Measurements from ENCODE around the gene XYLT2. TPM values are rescaled to one million over a fixed set of nuclear protein-coding genes. Genes with fewer than 3 reads are reported as not detected.

XYLT2 gene
- total and polyA plus RNA-seq, 2 of the 13 experiments (the other 11 are each of a cell fraction or from before 2014, with no cell fraction given): 17.0 to 22.1 TPM

DNA sequence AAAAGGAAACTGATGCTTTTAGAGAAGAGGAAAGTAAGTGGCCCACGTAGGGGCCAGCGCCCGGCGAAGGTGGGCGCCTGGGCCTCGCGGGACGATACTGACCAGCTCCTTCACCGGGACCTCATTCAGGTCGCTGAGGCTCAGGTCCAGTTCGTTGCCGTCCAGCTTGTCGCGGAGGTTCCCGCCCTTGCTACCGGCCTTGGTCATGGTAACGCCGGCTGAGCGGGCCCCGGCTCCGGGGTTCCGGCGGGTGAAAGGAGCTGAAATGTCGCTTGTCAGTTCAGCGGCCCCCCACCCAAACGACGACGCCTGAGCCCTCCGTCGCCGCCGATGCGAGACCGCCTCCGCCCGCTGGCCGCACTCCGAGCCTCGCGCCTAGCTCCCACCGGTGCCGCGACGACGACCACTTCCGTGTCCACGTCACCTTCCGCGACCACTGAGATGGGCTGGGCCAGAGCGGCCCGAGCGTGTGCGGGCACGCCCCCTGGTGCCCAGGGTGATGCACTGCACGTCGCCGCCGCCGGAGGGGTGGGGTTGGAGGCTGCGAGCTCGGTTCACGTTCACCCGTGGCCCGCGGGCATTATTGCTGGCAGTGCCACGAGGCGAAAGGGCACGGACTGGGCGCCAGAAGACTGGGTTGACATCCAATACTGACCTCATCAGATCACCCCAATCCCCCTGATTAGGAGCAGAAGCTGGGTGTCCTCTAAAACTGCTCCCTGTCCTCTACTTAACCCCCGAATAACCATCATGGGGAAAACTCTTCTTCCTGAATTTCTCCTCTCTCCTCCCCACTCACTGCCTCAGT is 51.4 kb downstream of the XYLT2 start, which contains the start of gene LRRC59 (continued):
- TF ChIP-seq SOX6 (IDR thresholded peaks at IDR 0.05): no peak
- TF ChIP-seq SOX6 (CRISPR knock-in tag; IDR thresholded peaks at IDR 0.05): peak; percentile 91
- TF ChIP-seq ATM (IDR thresholded peaks at IDR 0.05; ENCODE audit: borderline replicate concordance): no peak
- peak; percentile 35; the same call in 1 of the 2 replicates for TF ChIP-seq HHEX (CRISPR knock-in tag; IDR thresholded peaks at IDR 0.05)
- TF ChIP-seq, protein P1, sequence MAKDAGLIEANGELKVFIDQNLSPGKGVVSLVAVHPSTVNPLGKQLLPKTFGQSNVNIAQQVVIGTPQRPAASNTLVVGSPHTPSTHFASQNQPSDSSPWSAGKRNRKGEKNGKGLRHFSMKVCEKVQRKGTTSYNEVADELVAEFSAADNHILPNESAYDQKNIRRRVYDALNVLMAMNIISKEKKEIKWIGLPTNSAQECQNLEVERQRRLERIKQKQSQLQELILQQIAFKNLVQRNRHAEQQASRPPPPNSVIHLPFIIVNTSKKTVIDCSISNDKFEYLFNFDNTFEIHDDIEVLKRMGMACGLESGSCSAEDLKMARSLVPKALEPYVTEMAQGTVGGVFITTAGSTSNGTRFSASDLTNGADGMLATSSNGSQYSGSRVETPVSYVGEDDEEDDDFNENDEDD (CRISPR knock-in tag; IDR thresholded peaks at IDR 0.05; ENCODE audit: borderline replicate concordance): peak; percentile 98
- TF ChIP-seq, protein P2, sequence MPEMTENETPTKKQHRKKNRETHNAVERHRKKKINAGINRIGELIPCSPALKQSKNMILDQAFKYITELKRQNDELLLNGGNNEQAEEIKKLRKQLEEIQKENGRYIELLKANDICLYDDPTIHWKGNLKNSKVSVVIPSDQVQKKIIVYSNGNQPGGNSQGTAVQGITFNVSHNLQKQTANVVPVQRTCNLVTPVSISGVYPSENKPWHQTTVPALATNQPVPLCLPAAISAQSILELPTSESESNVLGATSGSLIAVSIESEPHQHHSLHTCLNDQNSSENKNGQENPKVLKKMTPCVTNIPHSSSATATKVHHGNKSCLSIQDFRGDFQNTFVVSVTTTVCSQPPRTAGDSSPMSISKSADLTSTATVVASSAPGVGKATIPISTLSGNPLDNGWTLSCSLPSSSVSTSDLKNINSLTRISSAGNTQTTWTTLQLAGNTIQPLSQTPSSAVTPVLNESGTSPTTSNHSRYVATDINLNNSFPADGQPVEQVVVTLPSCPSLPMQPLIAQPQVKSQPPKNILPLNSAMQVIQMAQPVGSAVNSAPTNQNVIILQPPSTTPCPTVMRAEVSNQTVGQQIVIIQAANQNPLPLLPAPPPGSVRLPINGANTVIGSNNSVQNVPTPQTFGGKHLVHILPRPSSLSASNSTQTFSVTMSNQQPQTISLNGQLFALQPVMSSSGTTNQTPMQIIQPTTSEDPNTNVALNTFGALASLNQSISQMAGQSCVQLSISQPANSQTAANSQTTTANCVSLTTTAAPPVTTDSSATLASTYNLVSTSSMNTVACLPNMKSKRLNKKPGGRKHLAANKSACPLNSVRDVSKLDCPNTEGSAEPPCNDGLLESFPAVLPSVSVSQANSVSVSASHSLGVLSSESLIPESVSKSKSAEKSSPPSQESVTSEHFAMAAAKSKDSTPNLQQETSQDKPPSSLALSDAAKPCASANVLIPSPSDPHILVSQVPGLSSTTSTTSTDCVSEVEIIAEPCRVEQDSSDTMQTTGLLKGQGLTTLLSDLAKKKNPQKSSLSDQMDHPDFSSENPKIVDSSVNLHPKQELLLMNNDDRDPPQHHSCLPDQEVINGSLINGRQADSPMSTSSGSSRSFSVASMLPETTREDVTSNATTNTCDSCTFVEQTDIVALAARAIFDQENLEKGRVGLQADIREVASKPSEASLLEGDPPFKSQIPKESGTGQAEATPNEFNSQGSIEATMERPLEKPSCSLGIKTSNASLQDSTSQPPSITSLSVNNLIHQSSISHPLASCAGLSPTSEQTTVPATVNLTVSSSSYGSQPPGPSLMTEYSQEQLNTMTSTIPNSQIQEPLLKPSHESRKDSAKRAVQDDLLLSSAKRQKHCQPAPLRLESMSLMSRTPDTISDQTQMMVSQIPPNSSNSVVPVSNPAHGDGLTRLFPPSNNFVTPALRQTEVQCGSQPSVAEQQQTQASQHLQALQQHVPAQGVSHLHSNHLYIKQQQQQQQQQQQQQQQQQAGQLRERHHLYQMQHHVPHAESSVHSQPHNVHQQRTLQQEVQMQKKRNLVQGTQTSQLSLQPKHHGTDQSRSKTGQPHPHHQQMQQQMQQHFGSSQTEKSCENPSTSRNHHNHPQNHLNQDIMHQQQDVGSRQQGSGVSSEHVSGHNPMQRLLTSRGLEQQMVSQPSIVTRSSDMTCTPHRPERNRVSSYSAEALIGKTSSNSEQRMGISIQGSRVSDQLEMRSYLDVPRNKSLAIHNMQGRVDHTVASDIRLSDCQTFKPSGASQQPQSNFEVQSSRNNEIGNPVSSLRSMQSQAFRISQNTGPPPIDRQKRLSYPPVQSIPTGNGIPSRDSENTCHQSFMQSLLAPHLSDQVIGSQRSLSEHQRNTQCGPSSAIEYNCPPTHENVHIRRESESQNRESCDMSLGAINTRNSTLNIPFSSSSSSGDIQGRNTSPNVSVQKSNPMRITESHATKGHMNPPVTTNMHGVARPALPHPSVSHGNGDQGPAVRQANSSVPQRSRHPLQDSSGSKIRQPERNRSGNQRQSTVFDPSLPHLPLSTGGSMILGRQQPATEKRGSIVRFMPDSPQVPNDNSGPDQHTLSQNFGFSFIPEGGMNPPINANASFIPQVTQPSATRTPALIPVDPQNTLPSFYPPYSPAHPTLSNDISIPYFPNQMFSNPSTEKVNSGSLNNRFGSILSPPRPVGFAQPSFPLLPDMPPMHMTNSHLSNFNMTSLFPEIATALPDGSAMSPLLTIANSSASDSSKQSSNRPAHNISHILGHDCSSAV (CRISPR knock-in tag; IDR thresholded peaks at IDR 0.05; ENCODE audit: borderline replicate concordance): peak; percentile 83; the same call in 1 of the 2 replicates
- TF ChIP-seq TBL1XR1 (IDR thresholded peaks at IDR 0.05; ENCODE audit: borderline replicate concordance, low read length, partially characterized antibody): peak; percentile 61
- TF ChIP-seq BRCA1 (CRISPR knock-in tag; IDR thresholded peaks at IDR 0.05): peak; percentile 88; the same call in 1 of the 2 replicates
- TF ChIP-seq BCL6 (CRISPR knock-in tag; IDR thresholded peaks at IDR 0.05): peak; percentile 90
- TF ChIP-seq MYC (CRISPR knock-in tag; IDR thresholded peaks at IDR 0.05; ENCODE audit: borderline replicate concordance): peak; percentile 98
- TF ChIP-seq ZSCAN31 (CRISPR knock-in tag; IDR thresholded peaks at IDR 0.05; ENCODE audit: low read depth): peak; percentile 89
- peak; percentile 98 for TF ChIP-seq MTA1 (CRISPR knock-in tag; IDR thresholded peaks at IDR 0.05; ENCODE audit: borderline replicate concordance)
- TF ChIP-seq, protein P3, sequence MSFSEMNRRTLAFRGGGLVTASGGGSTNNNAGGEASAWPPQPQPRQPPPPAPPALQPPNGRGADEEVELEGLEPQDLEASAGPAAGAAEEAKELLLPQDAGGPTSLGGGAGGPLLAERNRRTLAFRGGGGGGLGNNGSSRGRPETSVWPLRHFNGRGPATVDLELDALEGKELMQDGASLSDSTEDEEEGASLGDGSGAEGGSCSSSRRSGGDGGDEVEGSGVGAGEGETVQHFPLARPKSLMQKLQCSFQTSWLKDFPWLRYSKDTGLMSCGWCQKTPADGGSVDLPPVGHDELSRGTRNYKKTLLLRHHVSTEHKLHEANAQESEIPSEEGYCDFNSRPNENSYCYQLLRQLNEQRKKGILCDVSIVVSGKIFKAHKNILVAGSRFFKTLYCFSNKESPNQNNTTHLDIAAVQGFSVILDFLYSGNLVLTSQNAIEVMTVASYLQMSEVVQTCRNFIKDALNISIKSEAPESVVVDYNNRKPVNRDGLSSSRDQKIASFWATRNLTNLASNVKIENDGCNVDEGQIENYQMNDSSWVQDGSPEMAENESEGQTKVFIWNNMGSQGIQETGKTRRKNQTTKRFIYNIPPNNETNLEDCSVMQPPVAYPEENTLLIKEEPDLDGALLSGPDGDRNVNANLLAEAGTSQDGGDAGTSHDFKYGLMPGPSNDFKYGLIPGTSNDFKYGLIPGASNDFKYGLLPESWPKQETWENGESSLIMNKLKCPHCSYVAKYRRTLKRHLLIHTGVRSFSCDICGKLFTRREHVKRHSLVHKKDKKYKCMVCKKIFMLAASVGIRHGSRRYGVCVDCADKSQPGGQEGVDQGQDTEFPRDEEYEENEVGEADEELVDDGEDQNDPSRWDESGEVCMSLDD (CRISPR knock-in tag; IDR thresholded peaks at IDR 0.05; ENCODE audit: borderline replicate concordance): no peak; the same call in 1 of the 2 replicates
- TF ChIP-seq ZNF431 (CRISPR knock-in tag; IDR thresholded peaks at IDR 0.05; ENCODE audit: borderline replicate concordance, low read depth): peak; percentile 98
- TF ChIP-seq ZC3H13 (CRISPR knock-in tag; IDR thresholded peaks at IDR 0.05): peak; percentile 96
- TF ChIP-seq KAT7 (CRISPR knock-in tag; IDR thresholded peaks at IDR 0.05; ENCODE audit: borderline replicate concordance): peak; percentile 100
- peak; percentile 55 for TF ChIP-seq ZBTB21 (CRISPR knock-in tag; IDR thresholded peaks at IDR 0.05)

Measured in HepG2 (cell line).